Activated gamma-delta T cell (primary cell): Measurements from ENCODE around the gene UGT2A2.

Experiments
- DNase-seq: peaks from one replicate; lab custom pipeline; 2025; lab: John Stamatoyannopoulos, UW

The UGT2A2 gene

GRCh38 chr4:69576251-69576877 is 63.1 kb downstream of the UGT2A2 start:
- peak; percentile 2 for DNase-seq

- DNase-seq, result no peak
These were observed 70.7 kb downstream of the UGT2A2 start for GRCh38 chr4:69568787-69569186.

- no peak for DNase-seq
These were observed 76.0 kb downstream of the UGT2A2 start for GRCh38 chr4:69563424-69563823.

GRCh38 chr4:69549651-69550050 is 89.8 kb downstream of the UGT2A2 start:
- no peak for DNase-seq

- DNase-seq, result no peak
These were observed 93.2 kb downstream of the UGT2A2 start for GRCh38 chr4:69546134-69546765.
